HG03521 (cell line): ENCODE data around the gene AIFM2.

Experiments
- ATAC-seq: cut with Tn5 transposase; IDR thresholded peaks from one replicate; pipeline ENCODE4 v1.9.1; 2021; ENCODE audit warnings: mild to moderate bottlenecking, moderate library complexity; ENCODE audit not compliant: unreplicated experiment

Gene AIFM2

DNA sequence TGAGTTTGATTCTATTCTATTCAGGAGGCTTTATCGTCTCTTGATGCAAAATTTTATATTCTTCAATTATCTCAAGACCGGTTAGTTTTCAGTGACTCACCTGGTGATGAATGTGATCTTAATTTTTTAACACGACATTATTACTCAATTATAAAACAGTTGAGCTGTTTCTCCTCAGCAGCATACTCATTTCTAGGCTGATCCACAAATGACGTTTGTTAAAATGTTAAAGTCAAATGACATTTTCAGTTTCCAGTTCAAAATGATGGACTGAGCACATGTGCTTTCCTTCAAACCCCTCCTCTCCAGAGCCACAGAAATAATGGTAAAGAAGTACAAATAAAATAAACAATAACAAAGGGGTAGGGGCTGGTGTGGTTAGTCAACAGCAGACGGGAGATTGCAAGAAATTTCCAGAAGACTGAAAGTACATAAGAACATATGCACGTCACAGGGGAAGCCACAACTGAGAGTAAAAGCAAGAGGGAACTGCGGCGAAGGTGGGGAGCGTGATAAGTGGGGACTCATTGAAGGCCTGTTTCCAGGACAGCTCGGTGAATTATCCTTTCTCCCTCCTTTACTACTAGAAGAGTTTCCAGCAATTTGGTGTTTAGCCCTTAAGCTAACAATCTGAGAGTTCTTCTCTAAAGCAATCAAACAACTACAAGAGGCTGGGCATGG, 69.1 kb downstream of the AIFM2 start:
- ATAC-seq, result no peak
